Stimulated activated CD8-positive, alpha-beta memory T cell treated with anti-CD3 and anti-CD28 coated beads, Interleukin-7, amount 100 ng/mL, for 1 hour (primary cell): ENCODE data around the gene TEX51.

Source experiments
- DNase-seq, 2 donors: peaks; one replicate each; pipeline ENCODE4 v3.0.0-alpha.2; 2020; ENCODE audit warnings: low read depth in 2 of 2

The TEX51 gene

DNA sequence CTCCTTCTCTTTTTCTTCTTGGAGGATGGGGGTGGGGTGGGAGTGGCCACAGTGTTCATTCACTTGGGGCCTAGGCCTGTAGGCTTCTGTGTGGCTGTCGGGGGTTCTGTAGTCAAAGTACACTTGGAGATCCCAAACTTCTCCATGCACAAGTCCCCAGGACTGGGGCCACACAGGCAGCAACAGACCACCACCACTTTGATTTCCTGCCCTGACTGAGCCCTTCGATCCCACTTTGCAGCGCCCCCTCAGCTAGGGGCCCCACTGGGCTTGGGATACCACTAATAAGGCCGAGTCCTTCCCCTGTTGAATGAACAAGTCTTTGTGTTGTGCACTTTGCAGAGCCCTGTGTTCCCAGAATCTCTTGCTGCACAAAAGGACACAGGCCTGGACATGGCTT, 5.5 kb upstream of the TEX51 start:
- DNase-seq, result no peak

DNA sequence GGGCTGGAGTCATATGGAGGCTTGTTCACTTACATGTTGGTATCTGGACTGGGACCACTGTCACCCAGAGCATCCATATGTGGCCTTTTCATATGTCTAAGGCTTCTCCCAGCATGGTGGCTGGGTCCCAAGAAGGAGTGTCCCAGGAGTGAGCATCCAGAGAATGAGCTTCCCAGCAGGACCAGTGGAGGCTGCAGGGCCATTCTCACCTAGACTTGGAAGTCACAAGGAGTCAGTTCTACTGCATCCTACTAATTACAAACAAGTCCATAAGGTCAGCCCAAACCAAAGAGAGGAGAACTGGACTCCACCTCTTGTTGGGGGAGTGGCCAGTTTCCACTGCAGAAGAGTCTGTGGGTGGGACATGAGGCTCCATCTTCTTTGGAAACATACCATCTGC, 5.1 kb upstream of the TEX51 start:
- no peak for DNase-seq

DNA sequence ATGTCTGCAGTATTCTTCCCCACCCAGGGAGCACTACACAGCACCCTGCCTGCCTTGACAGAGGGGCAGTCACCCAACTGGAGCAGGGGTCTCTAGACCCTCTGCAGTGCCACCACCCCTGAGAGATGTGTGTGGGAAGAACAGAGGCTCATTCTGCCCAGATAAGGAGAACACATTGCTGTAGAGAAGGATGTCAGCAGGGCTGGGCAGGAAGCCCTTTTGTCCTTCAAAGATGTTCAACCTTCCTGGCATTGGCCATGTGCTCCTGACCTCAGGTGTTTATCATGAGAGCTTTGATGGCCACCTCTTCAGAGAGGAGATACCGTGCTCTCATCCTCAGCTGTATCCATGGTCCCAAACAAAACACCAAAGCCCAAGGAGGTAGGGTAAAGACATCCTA, 4.6 kb upstream of the TEX51 start:
- no peak for DNase-seq

DNA sequence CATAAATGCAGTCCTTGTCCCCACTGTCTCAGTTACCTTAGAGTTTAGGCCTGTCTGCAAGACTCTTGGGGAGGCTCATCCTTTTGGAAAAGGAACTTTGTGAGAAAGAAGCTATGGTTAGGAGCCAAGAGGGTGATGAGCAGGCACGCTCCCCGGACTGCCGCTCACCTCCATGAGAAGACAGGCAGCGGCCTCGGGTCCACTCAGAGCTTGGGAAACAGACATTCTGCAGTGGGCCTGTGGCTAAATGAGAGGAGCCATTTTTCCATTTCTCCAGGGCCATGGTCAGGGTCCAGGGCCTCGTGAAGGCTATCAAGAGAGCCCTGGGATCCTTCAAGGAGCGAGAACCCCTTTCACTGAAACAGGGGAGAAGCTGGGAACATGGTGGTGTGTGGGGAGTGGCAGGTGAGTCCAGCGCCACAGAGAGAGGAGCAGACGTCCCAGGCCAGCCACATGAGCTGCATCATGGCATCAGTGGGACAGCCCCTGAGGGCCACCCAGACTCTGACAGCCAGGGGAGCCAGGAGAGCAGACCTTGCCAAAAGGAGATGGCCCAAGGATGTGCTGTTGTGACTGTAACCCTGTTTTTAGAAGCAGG, 4.0 kb upstream of the TEX51 start:
- no peak for DNase-seq

DNA sequence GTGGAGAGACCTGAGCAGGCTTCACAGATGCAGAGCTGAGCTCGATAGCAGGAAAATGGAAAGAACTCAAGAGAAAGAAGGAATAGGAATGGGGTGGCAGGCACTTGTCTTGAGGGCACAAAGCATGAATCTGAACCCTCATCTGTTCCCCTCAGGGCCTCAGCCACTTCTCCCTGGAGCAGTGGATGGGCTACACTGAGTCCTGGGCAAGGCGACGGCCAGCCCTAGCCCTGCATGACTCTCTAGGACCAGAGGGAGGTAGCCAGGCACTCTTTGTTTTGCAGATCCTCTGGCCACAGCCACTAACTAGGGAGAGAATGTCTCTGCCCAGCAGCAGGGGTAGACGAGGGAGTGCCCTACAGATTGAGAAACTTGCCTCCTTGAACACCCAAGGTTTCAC, 3.4 kb upstream of the TEX51 start:
- no peak for DNase-seq

DNA sequence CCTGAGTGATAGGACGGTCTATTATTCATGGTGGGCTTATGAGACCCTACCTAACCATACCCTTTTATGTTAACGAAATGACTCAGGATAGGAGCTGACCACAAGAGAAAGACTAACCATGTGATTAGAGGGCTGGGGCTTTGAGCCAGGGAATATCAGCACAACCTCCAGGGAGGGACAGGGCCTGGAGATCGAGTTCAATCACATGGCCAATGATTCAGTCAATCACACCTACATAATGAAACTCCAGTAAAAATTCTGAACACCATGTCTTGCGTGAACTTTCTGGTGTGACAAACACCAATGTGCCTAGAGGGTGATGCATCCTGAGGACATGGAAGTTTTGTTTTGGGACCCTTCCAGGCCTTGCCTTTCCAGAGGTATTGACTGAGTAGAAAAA, 2.2 kb upstream of the TEX51 start:
- DNase-seq, result no peak

DNA sequence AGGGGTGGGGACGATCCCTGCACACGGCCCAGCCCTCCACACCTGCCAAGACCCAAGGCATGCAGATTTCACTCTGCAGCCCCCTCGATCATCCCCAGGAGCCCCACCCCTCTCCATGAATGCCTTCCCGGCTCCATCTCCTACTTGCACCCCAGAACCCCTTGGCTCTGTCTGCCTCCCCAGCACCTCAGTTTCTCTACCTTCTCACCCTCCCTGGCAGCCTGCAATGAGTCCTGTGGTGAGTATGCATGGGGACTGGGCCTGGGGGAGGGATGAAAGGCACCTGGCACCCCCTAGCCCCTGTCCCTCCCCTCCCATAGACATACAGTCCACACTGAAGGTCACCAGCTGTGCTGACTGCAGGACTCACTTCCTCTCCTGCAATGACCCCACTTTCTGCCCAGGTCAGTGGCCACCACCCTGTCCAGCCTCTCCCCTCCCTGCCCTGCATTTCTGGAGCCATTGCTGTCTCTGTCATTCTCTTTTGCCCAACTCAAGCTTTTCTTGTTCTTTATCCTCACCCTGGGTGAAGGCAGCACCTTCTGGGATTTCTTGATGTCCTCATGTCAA, 1.0 kb downstream of the TEX51 start:
- no peak for DNase-seq

DNA sequence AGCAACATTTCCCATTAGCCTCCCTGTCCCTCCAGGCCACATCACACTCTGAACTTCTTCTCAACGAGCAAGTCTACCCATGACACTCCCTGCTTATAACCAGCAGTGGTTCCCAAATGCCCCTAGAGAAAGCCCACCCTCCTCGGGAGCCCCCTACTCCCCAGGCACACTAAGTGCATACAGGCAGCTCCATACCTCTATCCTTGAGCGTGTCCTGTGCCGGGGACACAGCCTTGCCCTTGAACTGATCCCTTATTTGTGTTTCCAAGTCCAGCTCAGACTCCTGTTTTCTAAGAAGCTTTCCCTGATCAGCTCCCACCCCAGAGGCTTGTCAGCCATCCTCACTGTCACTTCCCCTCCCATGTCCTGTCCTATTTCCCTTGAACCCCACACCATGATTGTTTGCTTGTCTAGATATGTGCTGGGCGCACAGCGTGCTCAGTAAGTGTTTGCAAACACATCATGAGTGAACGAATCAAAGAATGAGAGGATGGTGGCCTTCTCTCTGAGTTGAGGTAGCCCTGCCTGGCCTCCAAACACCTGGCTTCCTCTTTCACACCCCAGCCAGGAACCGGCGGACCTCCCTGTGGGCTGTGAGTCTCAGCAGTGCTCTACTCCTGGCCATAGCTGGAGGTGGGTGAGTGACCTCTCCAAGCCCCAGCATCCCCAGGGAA, 2.1 kb downstream of the TEX51 start:
- DNase-seq, result no peak

DNA sequence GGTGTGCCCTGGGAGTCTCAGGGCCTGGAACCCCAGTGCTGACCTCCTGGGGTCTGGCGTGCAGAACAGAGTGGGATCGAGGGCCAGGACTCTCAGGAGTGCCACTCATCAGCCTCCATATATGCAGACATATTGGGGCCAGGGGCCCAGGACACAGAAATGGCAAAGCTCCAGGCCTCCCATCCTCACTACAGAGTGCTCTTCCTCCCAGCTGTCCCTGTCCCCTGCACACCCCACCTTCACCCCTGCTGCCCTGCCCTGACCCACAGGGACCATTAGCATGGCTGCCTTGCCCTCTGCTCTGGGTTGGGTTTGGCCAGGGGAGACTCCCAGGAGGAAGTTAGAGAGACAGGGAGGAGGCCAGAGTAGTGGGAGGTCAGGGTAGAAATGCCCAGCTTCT, 2.8 kb downstream of the TEX51 start:
- DNase-seq, result no peak

DNA sequence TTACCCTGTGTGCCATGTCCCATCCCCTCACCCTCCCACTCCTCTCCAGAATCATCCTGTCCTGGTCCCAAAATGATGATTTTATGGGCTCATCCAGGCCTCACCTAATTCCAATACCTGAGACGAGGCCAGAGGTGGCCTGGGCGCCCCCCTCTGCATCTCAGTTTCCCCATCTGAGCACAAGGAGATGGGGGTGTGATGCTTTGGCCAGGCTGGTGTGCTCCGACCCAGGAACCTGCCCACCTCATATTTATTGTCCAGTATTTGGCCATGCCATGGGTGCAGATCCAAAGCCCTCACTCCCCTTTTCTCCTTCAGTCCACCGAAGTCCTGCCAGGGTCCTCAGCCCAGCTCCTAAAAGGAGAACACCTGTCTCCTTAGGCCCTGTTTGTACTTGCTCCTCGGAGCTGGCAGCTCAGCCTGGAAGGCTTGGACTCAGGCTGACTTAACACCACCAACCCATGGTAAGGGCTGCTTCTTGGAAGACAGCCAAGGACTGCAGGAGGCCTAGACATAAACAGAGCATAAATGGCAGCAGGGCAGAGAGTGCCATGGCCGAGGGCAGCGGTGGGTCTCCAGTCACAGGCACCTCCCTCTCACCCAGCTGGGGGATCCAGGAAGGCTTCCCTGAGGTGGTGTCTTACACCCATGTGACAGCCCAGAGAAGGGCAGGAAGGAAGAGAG, 3.6 kb downstream of the TEX51 start:
- no peak for DNase-seq

DNA sequence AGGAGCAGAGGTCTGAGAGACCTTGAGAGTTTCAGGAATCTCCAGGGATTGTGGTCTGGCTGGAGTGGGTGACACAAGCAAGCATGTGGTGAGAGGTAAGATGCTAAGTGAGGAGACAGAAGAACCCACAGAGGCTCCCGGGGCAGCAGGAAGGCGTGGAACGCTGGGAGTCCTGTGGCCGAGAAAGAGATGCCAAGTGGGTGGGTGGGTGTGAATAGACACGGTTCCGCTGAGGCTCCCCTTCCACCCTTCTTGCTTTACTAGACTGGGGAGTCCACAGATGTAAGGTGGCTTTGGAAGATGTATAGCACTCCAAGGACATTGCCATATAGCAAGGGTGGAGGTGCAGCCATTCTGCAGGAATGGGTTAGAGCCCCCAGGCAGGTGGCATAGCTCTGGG, 4.2 kb downstream of the TEX51 start:
- no peak for DNase-seq

DNA sequence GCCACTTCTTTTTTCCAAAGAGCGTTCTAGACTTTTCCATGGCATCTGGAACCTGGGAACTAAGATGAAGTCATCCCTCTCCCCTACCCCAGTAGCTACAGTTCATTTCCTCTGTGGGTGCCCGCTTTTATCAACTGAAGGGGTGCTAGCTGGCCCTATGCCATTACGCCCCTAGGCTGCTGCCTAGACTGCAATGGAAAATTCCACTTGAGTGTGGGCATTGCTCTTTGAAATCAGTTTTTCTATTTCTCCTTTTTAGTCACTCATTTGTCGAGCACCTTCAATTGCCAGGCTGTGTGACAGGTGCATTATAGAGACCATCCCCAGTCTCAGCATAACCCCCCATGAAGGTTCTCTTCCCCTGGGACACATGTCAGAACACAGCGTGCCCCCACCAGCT, 7.3 kb downstream of the TEX51 start:
- no peak for DNase-seq

DNA sequence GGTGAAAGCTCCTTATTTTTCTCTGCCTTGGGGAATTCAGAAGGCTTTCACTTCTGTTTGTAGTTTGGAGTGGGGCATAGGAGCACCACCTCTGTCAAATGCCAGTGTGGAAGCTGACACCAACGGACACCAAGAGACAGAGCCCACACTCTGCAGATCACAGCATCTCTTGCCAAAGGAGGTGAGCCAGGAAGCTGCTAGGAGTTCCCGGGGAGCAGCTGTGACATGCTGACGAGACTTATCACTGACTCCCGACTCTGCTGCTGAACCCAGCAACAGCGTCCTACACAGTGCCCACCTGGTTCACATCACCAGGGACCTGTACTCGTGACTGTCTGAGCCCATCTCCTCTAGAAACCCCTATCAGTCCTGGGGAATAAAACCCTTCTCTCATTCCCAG, 8.1 kb downstream of the TEX51 start:
- DNase-seq, result no peak

DNA sequence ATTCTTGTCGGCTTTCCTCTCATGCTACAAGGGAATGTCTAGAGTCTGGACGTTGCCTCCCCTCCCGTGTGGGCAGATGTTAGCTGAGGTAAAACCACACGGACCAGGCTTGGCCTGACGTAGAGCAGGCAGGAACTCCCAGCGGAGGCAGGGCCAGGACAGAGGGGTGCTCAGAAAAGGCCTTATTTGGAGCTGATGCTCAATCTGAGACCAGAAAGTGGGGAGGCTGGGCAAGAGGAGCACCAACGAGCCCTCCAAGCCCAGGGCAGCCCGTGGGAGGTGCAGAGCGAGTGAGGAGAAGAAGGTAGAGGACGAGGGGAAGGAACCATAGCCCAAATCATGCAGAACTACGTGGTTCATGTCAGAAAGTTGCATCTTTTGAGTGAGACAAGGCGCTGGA, 9.0 kb downstream of the TEX51 start:
- DNase-seq, result no peak

DNA sequence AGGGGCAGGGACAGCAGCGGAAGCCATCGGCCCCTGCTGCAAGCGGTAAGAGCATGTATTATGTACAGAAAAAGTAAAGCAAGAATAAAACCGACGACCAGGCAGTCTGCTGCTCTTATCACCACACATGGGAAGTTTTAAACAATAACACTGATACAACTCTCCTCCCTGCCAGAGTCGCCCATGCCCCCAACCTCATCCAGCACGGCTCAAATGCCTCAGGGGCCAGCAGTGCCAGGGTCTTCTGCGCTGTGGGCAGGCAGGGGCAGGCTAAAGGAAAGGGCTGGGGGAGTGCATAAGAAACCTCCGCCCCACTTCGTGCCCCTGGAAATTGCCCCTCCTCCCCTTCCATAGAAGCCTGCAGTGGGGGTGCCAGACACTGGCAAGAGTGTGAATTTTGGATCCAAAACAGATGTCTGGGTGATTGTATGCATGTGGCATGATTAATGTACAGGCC, 10.1 kb downstream of the TEX51 start:
- no peak for DNase-seq

DNA sequence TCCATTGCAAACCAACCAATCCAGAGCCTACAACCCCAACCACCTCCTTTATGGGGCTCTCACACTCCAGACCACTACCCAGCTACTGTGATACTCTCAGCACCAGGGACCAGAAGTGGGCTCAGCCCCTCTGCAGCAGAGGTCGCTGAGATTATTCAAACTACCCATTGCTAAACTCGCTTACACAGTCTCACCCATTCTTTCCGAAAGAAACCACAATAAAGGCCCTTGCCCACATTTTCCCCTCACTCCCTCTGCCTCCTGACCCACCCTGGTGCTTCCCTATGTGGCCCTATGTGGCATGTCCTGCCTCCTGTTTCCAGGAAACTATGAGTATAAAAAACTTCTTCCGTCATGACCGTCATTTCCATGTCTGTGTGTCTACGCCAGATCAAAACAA, 10.7 kb downstream of the TEX51 start:
- DNase-seq, result no peak

DNA sequence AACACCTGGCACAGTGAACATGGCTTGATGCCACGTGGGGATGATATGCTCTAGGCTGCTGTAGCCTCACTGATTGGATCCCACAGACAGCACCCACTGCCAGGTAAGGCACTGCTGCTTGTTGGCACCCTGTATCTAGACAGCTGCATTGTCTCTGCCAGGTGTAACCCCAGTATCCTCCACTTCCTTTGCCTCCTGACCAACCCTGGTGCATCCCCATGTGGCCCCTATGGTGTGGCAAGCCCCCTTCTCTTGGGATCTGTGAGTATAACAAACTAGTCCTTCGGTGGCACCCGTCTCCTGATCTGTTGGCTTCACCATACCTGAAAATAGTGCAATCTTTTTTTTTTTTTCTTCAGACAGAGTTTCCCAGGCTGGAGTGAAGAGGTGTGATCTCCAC, 11.1 kb downstream of the TEX51 start:
- no peak for DNase-seq

DNA sequence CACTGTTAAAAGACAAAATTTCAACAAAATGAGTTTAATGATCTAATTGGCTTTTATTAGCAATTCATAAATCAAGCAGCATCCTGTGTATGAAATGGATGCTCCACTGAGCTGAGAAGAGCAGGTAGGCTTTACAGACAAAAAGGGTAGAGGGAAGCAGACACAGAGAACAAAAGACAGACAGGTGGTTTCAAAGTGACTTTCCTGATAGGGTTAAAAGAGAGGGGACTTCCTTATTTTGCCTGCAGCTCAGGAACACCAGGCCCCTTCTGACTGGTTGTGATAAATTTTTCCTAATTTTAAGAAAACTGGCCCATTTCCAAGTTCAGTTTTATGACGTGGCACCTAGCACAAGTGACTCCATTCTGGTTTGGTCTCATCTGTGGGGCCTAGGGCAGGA, 11.9 kb downstream of the TEX51 start:
- DNase-seq, result no peak

DNA sequence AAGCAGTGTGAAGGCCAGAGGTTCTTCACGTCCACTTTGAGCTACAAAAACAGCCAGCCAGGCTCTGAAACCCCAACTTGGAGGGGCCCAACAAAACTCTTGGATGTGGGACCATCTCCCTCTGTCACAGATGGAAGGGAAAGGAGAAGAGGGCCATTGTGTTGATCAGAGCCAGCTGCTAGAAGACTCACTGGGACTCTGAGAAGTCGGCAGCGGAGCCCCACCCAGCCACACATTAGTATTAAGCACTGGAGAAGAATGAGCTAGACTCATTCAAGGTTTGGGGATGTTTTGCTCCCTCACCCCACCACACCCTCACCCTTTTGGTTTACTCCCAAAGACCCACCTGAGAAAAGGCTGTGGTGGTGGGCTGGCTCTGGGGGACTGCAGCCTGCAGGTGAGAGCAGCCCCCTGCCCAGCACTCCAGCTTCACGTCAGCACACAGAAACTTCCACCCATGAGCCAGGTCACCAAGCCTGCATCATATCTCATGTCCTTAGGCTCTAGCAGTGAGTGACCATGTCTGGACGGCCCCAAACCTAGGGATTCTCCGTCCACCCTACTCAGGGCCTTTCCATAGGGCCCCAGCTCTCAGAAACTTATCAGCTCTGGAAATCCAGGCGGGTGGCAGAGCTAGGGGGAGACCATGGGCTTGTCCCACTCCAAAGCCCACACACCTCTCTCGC, 12.6 kb downstream of the TEX51 start:
- no peak for DNase-seq

DNA sequence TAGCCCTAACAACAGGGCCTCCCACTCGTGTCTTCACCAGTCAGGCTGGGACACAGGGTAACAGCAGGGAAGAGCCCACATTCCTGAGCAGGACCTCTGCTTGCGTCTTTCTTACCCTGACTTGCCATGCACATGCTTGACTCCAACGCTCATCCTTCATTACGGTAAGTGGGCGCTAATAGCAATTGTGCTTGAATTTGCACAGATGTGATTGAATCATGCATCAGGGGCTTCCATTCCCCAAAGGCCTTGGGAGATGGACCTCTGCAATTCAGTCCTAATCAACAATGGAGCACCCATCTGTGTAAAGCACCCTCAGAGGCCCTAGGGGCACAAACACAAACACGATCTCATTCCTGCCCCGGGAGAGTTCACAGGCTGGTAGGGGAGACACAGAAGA, 13.5 kb downstream of the TEX51 start:
- DNase-seq, result no peak

DNA sequence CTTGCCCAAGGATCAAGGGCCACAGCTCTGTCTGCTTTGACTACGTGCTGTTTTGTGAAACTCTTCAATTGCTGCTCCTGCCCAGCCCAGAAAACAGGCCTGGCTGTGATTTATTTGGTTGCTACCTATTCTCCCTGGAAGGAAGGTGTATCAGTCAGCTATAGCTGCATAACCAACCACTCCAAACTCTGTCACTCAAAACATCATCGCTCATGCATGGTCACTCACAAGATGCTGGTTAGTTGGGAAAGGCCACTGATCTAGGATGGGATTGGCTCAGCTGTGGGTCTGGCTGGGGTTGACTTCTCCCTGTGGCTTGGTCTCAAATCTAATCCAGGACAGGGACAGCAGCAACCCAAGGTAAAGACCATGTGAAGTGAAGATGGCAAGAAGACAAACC, 14.6 kb downstream of the TEX51 start:
- no peak for DNase-seq

DNA sequence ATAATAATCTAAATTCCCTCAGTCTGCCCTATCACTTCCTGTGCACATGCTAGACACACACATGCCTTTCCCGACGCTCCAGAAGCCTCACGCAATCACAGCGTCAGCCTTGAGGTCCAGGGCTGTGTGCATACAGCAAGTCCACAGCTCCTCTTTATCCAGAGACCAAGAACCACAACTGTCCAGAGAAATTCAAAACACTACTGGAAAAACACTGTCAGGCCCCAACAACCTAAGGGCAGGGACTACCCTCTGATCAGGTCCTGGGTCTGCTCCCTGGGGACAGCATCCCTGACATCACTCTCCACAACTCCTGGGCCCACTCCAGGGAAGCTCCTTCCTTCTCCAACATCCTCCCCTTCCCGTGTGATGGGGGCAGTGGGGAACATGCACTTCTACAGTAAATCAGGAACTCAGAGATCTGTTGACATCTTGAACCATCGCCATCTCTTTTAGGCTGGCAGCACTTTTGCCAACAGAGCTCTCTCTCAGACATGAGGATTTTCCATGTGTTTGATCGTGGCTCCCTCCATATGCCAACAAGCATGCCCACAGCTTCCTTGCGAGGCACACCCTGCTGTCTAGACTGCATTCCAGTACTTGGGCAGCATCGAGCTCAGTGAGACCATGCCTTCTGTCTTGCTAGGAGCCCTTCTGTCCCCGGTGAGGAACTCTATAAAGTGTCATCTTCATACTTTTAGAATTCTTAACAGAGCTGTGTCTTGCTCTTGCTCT, 15.4 kb downstream of the TEX51 start:
- no peak for DNase-seq
